GM18520 (cell line): ENCODE results near the gene C1QTNF9.
"Not testable (repeated sequence)": the region's sequence is repeated elsewhere in the genome, so short reads cannot be mapped to it uniquely, and the experiment has no call there.

Experiments used
- ATAC-seq: cut with Tn5 transposase; IDR thresholded peaks from one replicate; pipeline ENCODE4 v1.9.1; 2021; ENCODE audit not compliant: unreplicated experiment

C1QTNF9 gene

DNA sequence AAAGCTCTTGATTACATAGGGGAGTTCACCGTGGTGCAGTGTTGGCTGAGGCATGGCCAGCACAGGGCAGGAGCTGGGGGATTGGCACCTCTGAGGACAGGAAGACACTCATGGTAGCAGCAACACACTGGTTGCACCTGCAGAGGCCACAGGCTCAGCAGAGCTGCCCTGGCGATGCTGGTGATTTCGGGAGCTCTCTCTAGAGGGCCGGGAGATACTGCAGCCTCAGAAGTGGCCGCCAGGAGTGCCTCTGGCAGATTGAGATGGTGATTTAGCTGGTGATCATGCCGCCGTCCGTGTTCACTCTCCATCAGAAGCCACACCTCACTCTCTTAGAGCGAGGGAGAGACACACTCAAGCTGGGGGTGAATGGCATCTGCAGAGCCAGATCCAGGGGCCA is 49.9 kb downstream of the C1QTNF9 start:
- not testable (repeated sequence) for ATAC-seq

DNA sequence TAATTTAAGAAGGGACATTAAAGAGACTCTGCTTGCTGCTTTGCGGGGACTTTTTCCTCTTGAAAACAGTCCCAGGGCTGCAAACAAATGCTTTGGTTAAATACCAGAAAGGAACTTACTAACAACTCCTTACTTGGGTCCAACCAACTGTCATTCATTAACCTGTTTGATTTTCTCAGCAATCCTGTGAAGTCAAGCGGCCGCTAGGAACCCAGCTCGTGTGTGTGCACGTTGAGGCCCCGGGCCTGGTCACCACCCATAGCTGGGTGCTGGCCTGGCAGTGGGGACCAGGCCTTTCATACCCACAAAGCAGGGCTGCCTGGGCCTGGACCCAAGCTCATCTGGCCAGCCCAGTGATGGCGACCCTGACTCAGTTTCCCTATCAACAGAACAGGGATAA is 50.7 kb downstream of the C1QTNF9 start:
- ATAC-seq: no peak

DNA sequence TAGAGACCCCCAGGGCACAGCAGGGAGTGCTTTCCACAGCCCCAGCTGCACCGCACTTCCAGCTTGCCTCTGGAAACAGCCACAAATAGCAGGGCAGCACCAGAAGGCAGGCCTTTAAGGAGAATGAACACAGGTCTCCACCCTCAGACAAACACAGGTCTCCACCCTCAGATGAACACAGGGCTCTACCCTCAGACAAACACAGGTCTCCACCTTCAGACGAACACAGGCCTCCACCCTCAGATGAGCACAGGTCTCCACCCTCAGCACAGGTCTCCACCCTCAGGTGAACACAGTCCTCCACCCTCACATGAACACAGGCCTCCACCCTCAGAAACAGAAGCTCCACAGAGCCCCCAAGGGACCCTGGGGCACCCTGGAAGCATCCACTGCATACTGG is 51.7 kb downstream of the C1QTNF9 start:
- no peak for ATAC-seq

DNA sequence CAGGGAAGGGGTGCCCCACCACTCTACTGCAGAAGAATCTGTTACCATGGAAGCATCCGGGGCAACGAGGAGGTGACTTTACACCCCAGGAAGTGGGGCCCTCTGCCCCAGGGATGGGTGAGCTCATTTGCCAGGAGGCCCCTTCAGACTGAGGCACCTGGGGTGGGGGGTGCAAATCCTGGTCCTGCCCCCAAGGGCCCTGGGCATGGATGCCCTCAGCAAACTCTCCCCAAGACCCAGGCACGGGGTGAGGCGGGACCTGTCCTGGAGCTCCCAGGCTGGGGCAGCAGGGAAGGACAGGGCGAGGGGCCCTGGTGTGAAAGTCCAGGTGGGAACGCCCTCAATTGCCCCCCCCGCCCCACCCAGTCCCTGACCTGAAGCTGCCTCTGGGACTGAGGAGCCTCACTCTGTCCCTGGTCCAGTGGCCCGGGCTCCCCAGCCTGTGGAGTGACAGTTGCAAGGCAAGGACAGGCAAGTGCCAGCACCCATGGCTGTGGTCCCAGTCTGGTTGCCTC is 52.5 kb downstream of the C1QTNF9 start:
- no peak for ATAC-seq

DNA sequence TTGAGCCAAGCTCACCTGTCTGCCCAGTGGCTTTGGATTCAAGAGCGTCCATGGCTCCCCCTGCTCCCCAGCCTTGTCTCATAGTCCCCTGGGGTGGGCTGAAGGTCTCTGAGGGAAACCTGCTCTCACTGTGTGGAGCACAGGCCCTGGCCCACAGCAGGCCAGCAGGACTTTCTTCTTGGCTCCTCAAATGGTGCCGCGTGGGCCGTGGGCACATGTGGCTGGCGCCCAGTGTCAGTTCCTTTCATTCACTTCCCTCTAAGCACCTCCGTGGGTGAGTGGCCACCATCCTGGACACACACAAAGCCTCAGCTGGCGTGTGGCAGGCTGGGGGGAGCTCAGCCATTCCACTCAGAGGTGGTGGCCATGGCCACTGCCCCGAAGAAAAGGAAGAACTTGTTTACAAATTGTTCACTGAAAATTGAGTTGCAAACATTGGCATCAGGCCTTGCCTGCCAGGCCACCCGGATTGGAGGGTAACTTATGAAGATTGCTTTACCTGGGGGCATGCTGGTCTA is 53.1 kb downstream of the C1QTNF9 start:
- ATAC-seq: no peak

DNA sequence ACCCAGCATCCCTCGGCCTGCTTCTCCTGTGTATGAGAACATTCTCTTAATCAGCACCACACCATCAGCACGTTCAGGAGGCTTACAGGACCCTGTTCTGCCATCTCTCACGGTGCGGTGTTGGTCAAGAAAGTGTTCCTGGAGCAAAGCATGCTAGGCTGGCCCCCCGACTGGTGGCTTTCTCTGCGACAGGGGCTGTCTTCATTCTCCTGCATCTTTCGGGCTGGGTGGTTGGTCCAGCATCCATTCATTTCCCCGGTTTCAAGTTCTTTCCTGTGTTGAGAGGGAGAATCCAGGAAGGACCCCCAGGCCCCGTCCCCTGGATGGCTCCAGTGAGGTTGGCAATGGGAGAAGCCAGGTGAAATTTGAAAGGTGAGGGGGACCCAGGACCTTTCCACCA is 55.8 kb downstream of the C1QTNF9 start:
- ATAC-seq: no peak

DNA sequence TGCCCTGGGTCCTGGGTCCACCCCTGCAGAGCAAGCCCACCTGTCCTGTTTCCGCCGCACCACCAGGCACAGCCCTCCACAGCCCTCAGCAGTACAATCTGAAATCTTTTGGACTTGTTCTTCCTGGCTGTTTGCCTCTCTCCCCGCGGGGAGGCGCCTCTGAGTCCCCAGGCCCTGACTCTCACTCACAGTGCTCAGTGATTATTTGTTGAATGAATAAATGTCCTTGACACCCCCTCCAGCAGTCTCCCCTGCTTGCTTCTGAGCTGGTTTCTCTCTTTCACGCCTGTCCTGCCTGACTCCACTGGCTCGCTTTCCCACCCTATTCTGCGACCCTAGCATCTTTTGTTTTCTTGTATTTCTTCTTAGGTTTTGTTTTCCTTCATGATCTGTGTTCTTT is 56.9 kb downstream of the C1QTNF9 start:
- not testable (repeated sequence) for ATAC-seq

DNA sequence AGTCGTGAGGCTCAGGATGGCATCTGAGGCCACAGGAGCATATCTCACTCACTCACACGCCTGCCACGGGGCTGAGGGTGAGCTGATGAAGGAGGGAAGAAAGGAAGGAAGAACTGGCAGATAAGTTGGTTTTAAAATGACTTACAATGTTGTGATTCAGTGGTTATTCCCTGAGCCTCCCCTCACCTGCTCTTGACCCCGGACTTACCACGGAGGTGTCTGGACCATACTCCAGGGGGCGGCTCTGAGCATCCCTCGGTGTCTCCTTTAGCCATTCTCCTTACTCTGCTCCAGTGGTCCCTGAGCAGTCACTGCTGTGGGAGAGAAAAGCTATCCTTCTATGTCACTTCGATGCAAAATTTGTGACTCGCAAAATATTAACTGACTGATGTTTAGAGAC is 61.9 kb downstream of the C1QTNF9 start:
- not testable (repeated sequence) for ATAC-seq
